HL-60 (cell line): ENCODE measurements around the gene DNAI7.
A peak's percentile ranks its signal among the peaks of the same experiment; 100 is the strongest.

ENCODE experiments used
- DNase-seq, 2 experiments: peaks; one replicate each; pipeline ENCODE4 v3.0.0-alpha.2; 2010 to 2020; ENCODE audit warnings: low read depth in 1 of 2, low spot score in 1 of 2
- H3K27ac ChIP-seq: fragments of 250-450 bp; sonication (Bioruptor Pico); replicated peaks from 2 replicates; pipeline ENCODE4 v1.5.1; 2020; ENCODE audit warnings: mild to moderate bottlenecking, moderate library complexity
- H3K27me3 ChIP-seq: fragments of 250-450 bp; sonication (Bioruptor Pico); 2 replicates; pipeline ENCODE4 v1.5.1; 2021; ENCODE audit warnings: mild to moderate bottlenecking, moderate library complexity; ENCODE audit not compliant: insufficient read depth, poor library complexity, severe bottlenecking
- H3K4me3 ChIP-seq: replicated peaks from 2 replicates; pipeline ENCODE4 v1.5.1; 2011; ENCODE audit warnings: mild to moderate bottlenecking, control low read depth, low read length; ENCODE audit not compliant: insufficient read depth
- CTCF ChIP-seq: IDR thresholded peaks from one replicate; pipeline ENCODE4 v1.5.1; 2011; ENCODE audit warnings: low read length, control low read depth, inconsistent platforms; ENCODE audit not compliant: insufficient read depth
- GABPA ChIP-seq: IDR thresholded peaks from 2 replicates; pipeline ENCODE4 v1.6.1; 2012; ENCODE audit warnings: low read depth
- POLR2AphosphoS5 ChIP-seq: IDR thresholded peaks from 2 replicates; pipeline ENCODE4 v1.6.1; 2012; ENCODE audit warnings: low read depth
- REST ChIP-seq: IDR thresholded peaks from 2 replicates; pipeline ENCODE4 v1.6.1; 2012; ENCODE audit warnings: low read depth; ENCODE audit not compliant: insufficient replicate concordance
- SPI1 ChIP-seq: IDR thresholded peaks from 2 replicates; pipeline ENCODE4 v1.6.1; 2012; ENCODE audit warnings: low read depth, mild to moderate bottlenecking, borderline replicate concordance

DNAI7 gene

GRCh38 chr12:25187781-25188180 lies 7.2 kb downstream of the DNAI7 start:
- Histone ChIP-seq H3K27ac (no peak overlapping the region), H3K27me3 (no peaks in the 10 kb centered on the region), H3K4me3 (no peak overlapping the region)
- no peak for DNase-seq
- TF ChIP-seq SPI1 (no peak), POLR2AphosphoS5 (no peak), CTCF (no peak), REST (no peak), GABPA (no peak)

- no peak for DNase-seq
- Histone ChIP-seq H3K27ac (no peak overlapping the region), H3K4me3 (no peak overlapping the region), H3K27me3 (no peaks in the 10 kb centered on the region)
- no peak for TF ChIP-seq SPI1
- no peak for TF ChIP-seq POLR2AphosphoS5
- no peak for TF ChIP-seq REST
- no peak for TF ChIP-seq GABPA
- no peak for TF ChIP-seq CTCF
Measured at GRCh38 chr12:25186788-25187402, 8.1 kb downstream of the DNAI7 start.

- peak; percentile 61 for TF ChIP-seq SPI1
- no peak for TF ChIP-seq GABPA
- Histone ChIP-seq H3K27ac (no peak overlapping the region), H3K4me3 (no peak overlapping the region), H3K27me3 (no peaks in the 10 kb centered on the region)
- no peak for DNase-seq
Measured at GRCh38 chr12:25186038-25186787, 8.7 kb downstream of the DNAI7 start.

GRCh38 chr12:25184132-25184531 lies 10.8 kb downstream of the DNAI7 start:
- TF ChIP-seq GABPA = no peak
- TF ChIP-seq REST = no peak
- no peak for TF ChIP-seq CTCF
- TF ChIP-seq POLR2AphosphoS5 = no peak
- no peak overlapping the region for H3K4me3 ChIP-seq
- no peaks in the 10 kb centered on the region for H3K27me3 ChIP-seq
- DNase-seq = no peak
- no peak overlapping the region for H3K27ac ChIP-seq
